ENCODE data around the gene PGAP3. TPM values are rescaled to one million over a fixed set of nuclear protein-coding genes. Genes with fewer than 3 reads are reported as not detected.

Gene PGAP3
- total RNA-seq, 1 experiment from 2014 or later = 29.0 TPM

DNA sequence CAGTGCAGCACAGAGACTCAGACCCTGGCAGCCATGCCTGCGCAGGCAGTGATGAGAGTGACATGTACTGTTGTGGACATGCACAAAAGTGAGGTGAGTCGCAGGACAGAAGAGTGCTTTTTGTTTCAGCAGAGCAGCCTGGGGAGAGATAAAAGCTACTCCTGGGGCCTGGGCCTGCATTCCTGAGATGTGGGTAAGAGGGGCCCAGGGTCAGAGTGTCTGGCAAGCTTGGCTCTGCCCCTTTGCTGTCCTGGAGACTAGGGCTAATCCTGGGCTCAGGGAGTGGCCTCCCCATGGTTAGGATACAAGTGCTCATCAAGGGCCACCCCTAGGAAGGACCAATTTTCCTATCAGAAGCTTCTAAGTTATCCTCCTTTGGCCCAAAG lies 7.2 kb upstream of the PGAP3 start:
- Histone ChIP-seq H3K23ac (ENCODE audit: insufficient read length, low read depth, low read length) (no peak overlapping the region), H3K9ac (ENCODE audit: extremely low read depth, insufficient read length, low read length) (no peak overlapping the region), H3K9me3 (ENCODE audit: control insufficient read depth, low read depth, low read length) (no peaks in the 10 kb centered on the region), H3K4me1 (ENCODE audit: insufficient read depth, low read length) (peaks cover 21% of the 10 kb centered on the region; the same call in 1 of the 2 replicates), H2BK5ac (ENCODE audit: insufficient read length, low read length) (no peak overlapping the region), H3K23me2 (ENCODE audit: insufficient read length, low read depth, low read length, poor library complexity, severe bottlenecking) (no peaks in the 10 kb centered on the region), H2BK120ac (ENCODE audit: low read depth, low read length, poor library complexity, severe bottlenecking) (no peak overlapping the region), H3K79me2 (ENCODE audit: insufficient read depth, low read length) (peaks cover 2% of the 10 kb centered on the region; the same call in 1 of the 2 replicates), H3K4me2 (ENCODE audit: insufficient read depth, insufficient read length, low read length) (no peak overlapping the region), H3K56ac (ENCODE audit: insufficient read length, low read depth, low read length) (no peak overlapping the region), H2AFZ (ENCODE audit: low read length) (no peak overlapping the region), H2BK15ac (ENCODE audit: low read depth, low read length) (no peak overlapping the region), H2BK12ac (ENCODE audit: insufficient read length, low read depth, low read length) (no peak overlapping the region), H4K20me1 (ENCODE audit: control insufficient read depth, insufficient read depth, insufficient read length) (no peaks in the 10 kb centered on the region), H3K27me3 (ENCODE audit: insufficient read depth, low read length) (no peaks in the 10 kb centered on the region), H3K27ac (ENCODE audit: insufficient read length, low read depth, low read length) (no peak overlapping the region), H3K18ac (ENCODE audit: insufficient read length, low read depth, low read length) (no peak overlapping the region), H3K79me1 (ENCODE audit: insufficient read depth, low read depth, low read length, poor library complexity, severe bottlenecking) (no peaks in the 10 kb centered on the region), H3K14ac (ENCODE audit: insufficient read depth, low read length) (no peak overlapping the region), H4K8ac (replicated peaks; ENCODE audit: insufficient read length, low read depth, low read length) (no peak overlapping the region), H2AK5ac (ENCODE audit: insufficient read length, low read length) (no peak overlapping the region), H3K4ac (ENCODE audit: low read depth, low read length) (no peak overlapping the region), H4K91ac (ENCODE audit: insufficient read length, low read depth, low read length) (no peak overlapping the region), H4K5ac (ENCODE audit: insufficient read length, low read depth, low read length) (no peak overlapping the region), H3T11ph (ENCODE audit: low read length) (no peak overlapping the region), H2BK20ac (ENCODE audit: low read depth, low read length, poor library complexity, severe bottlenecking) (no peak overlapping the region)
- H3K36me3 Mint-ChIP-seq (ENCODE audit: insufficient read depth in 1 of 3, low read depth in 3 of 3) = peaks cover 2 to 4% (median 3%) of the 10 kb centered on the region in 3 experiments; a peak in 4 of 7 replicates
- H3K9me3 Mint-ChIP-seq = no peaks in the 10 kb centered on the region
- peaks cover 51 to 54% of the 10 kb centered on the region in 2 experiments for H3K4me1 Mint-ChIP-seq
- H3K4me3 Mint-ChIP-seq = no peak overlapping the region; a peak in 1 of 5 replicates
- no peaks in the 10 kb centered on the region; the same call in 1 of the 2 replicates for H3K27me3 Mint-ChIP-seq (ENCODE audit: low read depth)
- no CpG with 5 or more reads among the region's 2 CpGs for WGBS (ENCODE audit: extremely low coverage, insufficient read length, low lambda C conversion rate)
- TF ChIP-seq CTCF (conservative IDR thresholded peaks at IDR 0.05) = no peak
- DNase-seq = no peak
- peak overlapping the region; percentile 57 to 97 (median 96); a peak in 6 of 7 replicates for H3K27ac Mint-ChIP-seq
